SHP77 (cell line): ENCODE results near the gene CDH12.
"Not testable (repeated sequence)": the region's sequence is repeated elsewhere in the genome, so short reads cannot be mapped to it uniquely, and the experiment has no call there.

ENCODE experiments used
- DNase-seq, 2 experiments: peaks; one replicate each; lab custom pipeline; 2025; lab: John Stamatoyannopoulos, UW

Gene CDH12

GRCh38 chr5:22010808-22011207, 842.3 kb downstream of the CDH12 start:
- not testable (repeated sequence) for DNase-seq

GRCh38 chr5:22001097-22001496, 852.0 kb downstream of the CDH12 start:
- DNase-seq = not testable (repeated sequence)

GRCh38 chr5:21985799-21986198, 867.3 kb downstream of the CDH12 start:
- DNase-seq = not testable (repeated sequence)

GRCh38 chr5:21951571-21951970, 901.6 kb downstream of the CDH12 start:
- not testable (repeated sequence) for DNase-seq

GRCh38 chr5:21931116-21931515, 922.0 kb downstream of the CDH12 start:
- no peak for DNase-seq

GRCh38 chr5:21919414-21920022, 933.6 kb downstream of the CDH12 start:
- peak; percentile 65 to 69 for DNase-seq

GRCh38 chr5:21918451-21918850, 934.7 kb downstream of the CDH12 start:
- DNase-seq = no peak

GRCh38 chr5:21910731-21911130, 942.4 kb downstream of the CDH12 start:
- DNase-seq = peak; percentile 23 to 25

- no peak for DNase-seq
These were observed 957.3 kb downstream of the CDH12 start for GRCh38 chr5:21895766-21896350.

- DNase-seq = no peak
These were observed 960.0 kb downstream of the CDH12 start for GRCh38 chr5:21893161-21893560.

- DNase-seq = no peak
These were observed 963.6 kb downstream of the CDH12 start for GRCh38 chr5:21889581-21889980.

GRCh38 chr5:21882074-21882745, 970.9 kb downstream of the CDH12 start:
- peak; percentile 39 to 69 for DNase-seq

GRCh38 chr5:21880164-21880563, 973.0 kb downstream of the CDH12 start:
- no peak for DNase-seq

- no peak for DNase-seq
These were observed 990.2 kb downstream of the CDH12 start for GRCh38 chr5:21862986-21863385.

- no peak for DNase-seq
These were observed 994.7 kb downstream of the CDH12 start for GRCh38 chr5:21858441-21858840.

- DNase-seq = no peak
These were observed 996.2 kb downstream of the CDH12 start for GRCh38 chr5:21856987-21857386.

- DNase-seq = no peak
These were observed 1005.8 kb downstream of the CDH12 start for GRCh38 chr5:21847300-21847699.

- DNase-seq = no peak
These were observed 1008.2 kb downstream of the CDH12 start for GRCh38 chr5:21844960-21845359.

GRCh38 chr5:21834863-21835262, 1018.3 kb downstream of the CDH12 start:
- no peak for DNase-seq

- no peak for DNase-seq
These were observed 1021.9 kb downstream of the CDH12 start for GRCh38 chr5:21831145-21831787.

- no peak for DNase-seq
These were observed 1026.3 kb downstream of the CDH12 start for GRCh38 chr5:21826884-21827283.

GRCh38 chr5:21823588-21823987, 1029.6 kb downstream of the CDH12 start:
- DNase-seq = no peak

- no peak for DNase-seq
These were observed 1030.0 kb downstream of the CDH12 start for GRCh38 chr5:21823076-21823574.
